Omental fat pad (tissue), 4 donors: ENCODE data around the gene KPNA3. TPM values are rescaled to one million over a fixed set of nuclear protein-coding genes. Genes with fewer than 3 reads are reported as not detected.

Experiments used
- ATAC-seq: fragments of 150-250 bp; one replicate; pipeline ENCODE4 v1.9.1; 2016; ENCODE audit warnings: mild to moderate bottlenecking, moderate library complexity; ENCODE audit not compliant: low FRiP score
- DNase-seq: peaks from one replicate; pipeline ENCODE4 v3.0.0-alpha.2; 2019; ENCODE audit warnings: low spot score
- total RNA-seq, 4 donors: library from RNA; depleted of rRNA; stranded (reverse); fragments of >200 nt; gene quantifications; one replicate each; pipeline ENCODE4 v1.1.0, GENCODE V29; 2016
- TF ChIP-seq, protein P1 (sequence below), 3 donors: fragments of 450-650 bp; IDR thresholded peaks; one replicate each; pipeline ENCODE4 v1.5.1; 2016 to 2017; ENCODE audit warnings: antibody characterized with exemption in 3 of 3, mild to moderate bottlenecking in 3 of 3, moderate library complexity in 2 of 3

KPNA3 gene
- total RNA-seq, 4 donors from 2014 or later, result 25.1 to 31.8 (median 27.6) TPM

DNA sequence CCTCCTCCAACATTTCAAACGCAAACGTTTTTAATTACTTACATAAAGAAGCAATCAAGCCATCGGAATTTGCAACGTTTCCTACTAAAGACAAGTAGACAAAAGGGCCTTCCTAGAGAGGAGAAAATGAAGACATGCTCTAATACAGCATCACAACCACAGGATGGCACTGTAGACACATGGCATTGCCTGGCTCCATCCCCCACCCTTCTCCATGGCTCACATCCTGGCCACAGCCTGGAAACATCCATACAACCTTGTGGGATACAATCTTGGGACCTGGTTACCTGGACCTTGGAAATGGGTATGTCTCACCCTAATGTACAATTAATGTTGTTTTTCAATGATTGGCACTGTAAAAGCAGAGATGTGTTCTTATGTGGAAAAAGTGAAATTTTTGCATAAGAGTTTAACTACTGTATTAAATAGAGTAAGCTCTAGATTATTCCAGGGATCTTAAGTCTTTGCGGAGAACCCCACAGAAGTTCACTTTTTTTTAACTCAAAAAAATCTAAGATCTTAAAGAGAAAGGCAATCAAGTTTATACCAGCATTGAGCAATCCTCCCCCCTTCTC is 122.7 kb downstream of the KPNA3 start:
- TF ChIP-seq, protein P1, sequence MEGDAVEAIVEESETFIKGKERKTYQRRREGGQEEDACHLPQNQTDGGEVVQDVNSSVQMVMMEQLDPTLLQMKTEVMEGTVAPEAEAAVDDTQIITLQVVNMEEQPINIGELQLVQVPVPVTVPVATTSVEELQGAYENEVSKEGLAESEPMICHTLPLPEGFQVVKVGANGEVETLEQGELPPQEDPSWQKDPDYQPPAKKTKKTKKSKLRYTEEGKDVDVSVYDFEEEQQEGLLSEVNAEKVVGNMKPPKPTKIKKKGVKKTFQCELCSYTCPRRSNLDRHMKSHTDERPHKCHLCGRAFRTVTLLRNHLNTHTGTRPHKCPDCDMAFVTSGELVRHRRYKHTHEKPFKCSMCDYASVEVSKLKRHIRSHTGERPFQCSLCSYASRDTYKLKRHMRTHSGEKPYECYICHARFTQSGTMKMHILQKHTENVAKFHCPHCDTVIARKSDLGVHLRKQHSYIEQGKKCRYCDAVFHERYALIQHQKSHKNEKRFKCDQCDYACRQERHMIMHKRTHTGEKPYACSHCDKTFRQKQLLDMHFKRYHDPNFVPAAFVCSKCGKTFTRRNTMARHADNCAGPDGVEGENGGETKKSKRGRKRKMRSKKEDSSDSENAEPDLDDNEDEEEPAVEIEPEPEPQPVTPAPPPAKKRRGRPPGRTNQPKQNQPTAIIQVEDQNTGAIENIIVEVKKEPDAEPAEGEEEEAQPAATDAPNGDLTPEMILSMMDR (IDR thresholded peaks at IDR 0.05), result peak in 1 of 3 donors; percentile 39
- ATAC-seq, result peak; percentile 90
- no peak for DNase-seq

DNA sequence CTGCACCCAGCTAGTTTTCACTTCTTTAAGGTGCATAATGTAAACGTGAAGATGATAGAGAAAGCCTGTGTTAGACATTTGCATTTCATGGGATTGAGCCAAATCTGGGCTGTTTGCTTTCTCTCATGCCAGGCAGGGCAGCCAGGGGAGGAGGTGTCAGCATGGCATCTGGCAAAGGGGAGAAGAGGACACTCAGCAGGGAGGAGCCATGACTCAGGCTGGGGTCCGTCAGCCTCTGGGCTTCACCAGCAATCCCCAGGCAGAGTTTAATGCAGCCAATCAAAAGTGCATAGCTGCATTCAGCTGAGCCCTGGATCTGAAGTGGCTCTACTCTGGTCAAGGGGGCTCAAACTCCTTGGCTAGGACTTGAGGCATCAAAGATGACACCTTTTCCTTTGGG is 124.7 kb downstream of the KPNA3 start:
- DNase-seq (no peak), ATAC-seq (no peak)
- TF ChIP-seq, protein P1 (IDR thresholded peaks at IDR 0.05), result no peak

DNA sequence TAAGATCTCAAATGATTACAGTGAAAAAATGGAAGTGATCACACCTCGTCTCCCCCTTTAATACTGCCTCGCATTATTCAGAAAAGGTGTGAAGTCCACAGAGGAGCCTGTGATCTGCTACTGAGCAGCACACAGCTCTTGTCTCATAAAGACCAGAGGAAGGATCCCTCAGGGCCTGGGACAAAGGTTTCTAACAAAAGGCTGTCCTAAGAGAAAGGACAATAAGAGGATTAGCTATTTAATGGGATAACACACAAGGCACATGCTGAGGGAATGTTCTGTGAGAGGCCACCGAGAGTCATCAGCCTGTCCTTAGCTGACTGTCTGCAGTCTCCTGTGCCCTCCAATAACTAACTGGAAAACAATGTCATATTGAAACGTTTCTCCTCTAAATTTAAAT is 127.9 kb downstream of the KPNA3 start:
- DNase-seq (no peak), ATAC-seq (no peak)
- TF ChIP-seq, protein P1 (IDR thresholded peaks at IDR 0.05), result no peak

DNA sequence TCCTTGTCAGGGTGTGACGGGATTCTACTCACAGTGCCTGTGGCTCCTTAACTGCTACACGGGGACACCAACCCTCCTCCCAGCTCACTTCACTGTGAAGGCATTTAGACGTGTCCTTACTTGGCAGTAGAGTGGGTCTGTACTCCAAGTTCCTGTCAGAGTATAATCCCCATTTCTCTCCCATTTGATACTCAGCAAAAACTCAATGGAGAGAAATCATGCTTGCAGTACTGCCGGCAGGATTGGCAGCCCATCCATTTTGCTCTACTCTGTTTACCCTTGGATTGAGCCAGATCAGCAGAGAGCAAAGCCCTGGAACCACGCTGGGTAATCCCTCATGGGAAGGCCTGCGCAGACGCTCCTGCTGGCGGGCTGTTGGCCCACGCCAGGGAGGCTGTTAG is 135.2 kb downstream of the KPNA3 start:
- no peak for ATAC-seq

DNA sequence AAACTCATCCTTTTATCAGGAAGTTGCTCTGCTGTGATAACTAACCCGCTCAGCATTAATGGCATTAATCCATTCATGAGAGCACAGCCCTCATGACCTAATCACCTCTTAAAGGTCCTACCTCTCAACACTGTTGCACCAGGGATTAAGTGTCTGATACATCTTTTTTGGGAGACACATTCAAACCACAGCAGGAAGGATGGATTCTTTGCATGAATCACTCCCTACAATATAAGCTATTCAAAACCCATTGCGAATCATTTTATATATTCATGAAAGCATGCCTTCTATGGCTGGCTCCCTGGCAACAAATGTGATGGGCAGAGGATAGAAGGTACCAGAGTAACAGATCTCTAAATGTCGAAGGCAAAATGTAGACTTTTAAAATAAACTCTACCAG is 136.6 kb downstream of the KPNA3 start:
- TF ChIP-seq, protein P1 (IDR thresholded peaks at IDR 0.05), result no peak
- DNase-seq, result no peak
- no peak for ATAC-seq

More for the DNA sequence above, 135.2 kb downstream of the KPNA3 start:
- no peak for DNase-seq
- TF ChIP-seq, protein P1 (IDR thresholded peaks at IDR 0.05), result no peak

DNA sequence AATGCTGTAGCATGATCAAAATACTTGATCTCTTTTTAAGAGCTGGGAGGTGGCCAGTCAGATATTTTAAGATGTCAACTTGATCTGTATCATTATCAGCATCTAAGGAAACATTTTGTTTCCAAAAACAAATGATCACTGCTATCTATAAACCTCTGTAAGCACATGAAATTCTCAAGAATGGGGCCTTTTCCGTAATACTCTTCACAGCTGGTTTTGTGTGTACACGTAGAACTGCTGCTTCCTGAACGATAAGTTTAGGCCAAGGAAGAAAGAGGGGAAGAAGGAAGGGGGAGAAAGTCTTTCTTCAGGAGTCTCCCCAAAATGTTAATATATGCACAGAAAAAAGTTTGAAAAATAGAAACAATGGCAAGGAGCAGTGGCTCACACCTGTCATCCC is 138.5 kb downstream of the KPNA3 start:
- ATAC-seq, result no peak
- TF ChIP-seq, protein P1 (IDR thresholded peaks at IDR 0.05), result no peak

DNA sequence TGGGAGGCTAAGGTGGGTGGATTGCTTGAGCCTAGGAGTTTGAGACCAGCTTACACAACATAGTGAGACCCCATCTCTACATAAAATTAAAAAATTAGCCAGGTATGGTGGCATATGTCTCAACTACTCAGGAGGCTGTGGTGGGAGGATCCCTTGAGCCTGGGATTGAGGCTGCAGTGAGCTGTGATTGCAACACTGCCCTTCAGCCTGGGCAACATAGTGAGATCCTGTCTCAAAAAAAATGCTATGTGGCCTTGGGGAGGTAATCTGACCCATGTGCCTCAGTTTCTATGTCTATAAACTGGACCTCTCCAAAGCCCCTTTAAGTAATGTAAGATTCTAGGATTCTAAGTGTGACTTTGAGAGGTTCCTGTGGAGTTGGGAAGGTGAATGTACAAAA is 139.0 kb downstream of the KPNA3 start:
- DNase-seq (no peak), ATAC-seq (no peak)
- TF ChIP-seq, protein P1 (IDR thresholded peaks at IDR 0.05), result no peak

More for the DNA sequence above, 138.5 kb downstream of the KPNA3 start:
- DNase-seq, result no peak
